ENCODE measurements around the gene RO60. TPM values are rescaled to one million over a fixed set of nuclear protein-coding genes. Genes with fewer than 3 reads are reported as not detected.

RO60 gene
- total and polyA plus RNA-seq, 2 of the 13 experiments (the other 11 are each of a cell fraction or from before 2014, with no cell fraction given) = 20.3 to 53.7 TPM

DNA sequence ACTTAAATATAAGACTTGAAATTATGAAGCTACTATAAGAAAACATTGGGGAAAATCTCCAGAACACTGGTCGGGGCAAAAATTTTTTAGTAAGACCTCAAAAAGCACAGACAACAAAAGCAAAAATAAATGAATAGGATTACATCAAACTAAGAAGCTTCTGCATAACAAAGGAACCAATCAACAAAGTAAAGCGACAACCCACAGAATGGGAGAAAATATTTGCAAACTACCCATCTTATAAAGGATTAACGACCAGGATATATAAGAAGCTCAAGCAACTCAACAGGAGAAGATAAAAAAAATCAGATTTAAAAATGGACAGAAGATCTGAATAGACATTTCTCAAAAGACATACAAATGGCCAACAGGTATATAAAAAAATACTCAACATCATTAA is 19.4 kb upstream of the RO60 start:
- H3K79me2 ChIP-seq (ENCODE audit: insufficient read depth, low read length) = peaks cover 34% of the 10 kb centered on the region
- ChIA-PET POLR2A (no interaction called here), CTCF (ENCODE audit: low intra/inter-chr PET ratio, low total read pairs) (no interaction called here)
- ATAC-seq (no peak), FAIRE-seq (no peak), DNase-seq (ENCODE audit: low spot score) (no peak)
- intact Hi-C loops (cut with micrococcal nuclease; ENCODE audit: unreplicated experiment) = no loop called here
- H3K27me3 ChIP-seq (ENCODE audit: control insufficient read depth in 1 of 2, insufficient read depth in 2 of 2, low read length in 2 of 2) = no peaks in the 10 kb centered on the region
- no peaks in the 10 kb centered on the region for H3K9me3 ChIP-seq (ENCODE audit: low read length)
- no peak overlapping the region for H3K4me2 ChIP-seq (ENCODE audit: low read depth, low read length)
- BruUV-seq (replicated peaks) = no TSS peak
- peaks cover 36% of the 10 kb centered on the region for H3K4me1 ChIP-seq (ENCODE audit: insufficient read depth, low read length)
- peaks cover 10% of the 10 kb centered on the region; the same call in 1 of the 2 replicates for H4K20me1 ChIP-seq (ENCODE audit: insufficient read depth, low read length)
- peaks cover 0 to 19% of the 10 kb centered on the region in 2 experiments; a peak in 1 of 5 replicates for H3K36me3 ChIP-seq (replicated peaks in 1 of 2; ENCODE audit: control insufficient read depth in 1 of 2, insufficient read depth in 2 of 2, low read length in 2 of 2)
- H2AFZ ChIP-seq (ENCODE audit: low read length) = no peak overlapping the region
- no peak overlapping the region for H3K4me3 ChIP-seq (replicated peaks in 1 of 3; ENCODE audit: insufficient read depth in 1 of 3, low read depth in 2 of 3, low read length in 3 of 3)
- no peak overlapping the region for H3K27ac ChIP-seq (ENCODE audit: extremely low read length, insufficient read depth, low read length)
- H3K9ac ChIP-seq (ENCODE audit: insufficient read depth, low read depth, low read length) = no peak overlapping the region
- WGBS (ENCODE audit: low lambda C conversion rate) = 95% methylated on average over 3 of the region's 3 CpGs
- TF ChIP-seq CAMTA2 (CRISPR knock-in tag; IDR thresholded peaks at IDR 0.05; ENCODE audit: borderline replicate concordance) (no peak), RFX1 (IDR thresholded peaks at IDR 0.05) (no peak), SMAD1 (CRISPR knock-in tag; IDR thresholded peaks at IDR 0.05; ENCODE audit: borderline replicate concordance, low read depth) (no peak), RARG (CRISPR knock-in tag; IDR thresholded peaks at IDR 0.05; ENCODE audit: low read depth) (no peak), ZNF274 (CRISPR knock-in tag; IDR thresholded peaks at IDR 0.05) (no peak), ZNF709 (CRISPR knock-in tag; IDR thresholded peaks at IDR 0.05) (no peak), ZMYM4 (CRISPR knock-in tag; IDR thresholded peaks at IDR 0.05) (no peak), GATAD1 (CRISPR knock-in tag; IDR thresholded peaks at IDR 0.05) (no peak), NFE2 (CRISPR knock-in tag; IDR thresholded peaks at IDR 0.05) (no peak)
- TF ChIP-seq, protein P1, sequence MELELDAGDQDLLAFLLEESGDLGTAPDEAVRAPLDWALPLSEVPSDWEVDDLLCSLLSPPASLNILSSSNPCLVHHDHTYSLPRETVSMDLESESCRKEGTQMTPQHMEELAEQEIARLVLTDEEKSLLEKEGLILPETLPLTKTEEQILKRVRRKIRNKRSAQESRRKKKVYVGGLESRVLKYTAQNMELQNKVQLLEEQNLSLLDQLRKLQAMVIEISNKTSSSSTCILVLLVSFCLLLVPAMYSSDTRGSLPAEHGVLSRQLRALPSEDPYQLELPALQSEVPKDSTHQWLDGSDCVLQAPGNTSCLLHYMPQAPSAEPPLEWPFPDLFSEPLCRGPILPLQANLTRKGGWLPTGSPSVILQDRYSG (CRISPR knock-in tag; IDR thresholded peaks at IDR 0.05) = no peak
- in situ Hi-C loops (cut with HindIII; ENCODE audit: extremely low pct_ligation_motif_present, low pct_unique_long_range_greater_than_20kb) = no loop called here

Measured in HepG2 (cell line).